Activated naive CD8-positive, alpha-beta T cell (primary cell): ENCODE measurements around the gene MAP2K5.

Source experiments
- H3K27ac Mint-ChIP-seq: one replicate; pipeline ENCODE4 v1.8.0; 2021; ENCODE audit warnings: mixed read lengths
- H3K27me3 Mint-ChIP-seq: one replicate; pipeline ENCODE4 v1.8.0; 2021; ENCODE audit warnings: mixed read lengths
- H3K36me3 Mint-ChIP-seq: one replicate; pipeline ENCODE4 v1.8.0; 2021; ENCODE audit warnings: mixed read lengths
- H3K4me1 Mint-ChIP-seq: one replicate; pipeline ENCODE4 v1.8.0; 2021; ENCODE audit warnings: low read depth, mixed read lengths
- H3K4me3 Mint-ChIP-seq: one replicate; pipeline ENCODE4 v1.8.0; 2021; ENCODE audit warnings: mild to moderate bottlenecking, mixed read lengths
- H3K9me3 Mint-ChIP-seq: one replicate; pipeline ENCODE4 v1.8.0; 2021; ENCODE audit warnings: low read depth, mixed read lengths

Gene MAP2K5

DNA sequence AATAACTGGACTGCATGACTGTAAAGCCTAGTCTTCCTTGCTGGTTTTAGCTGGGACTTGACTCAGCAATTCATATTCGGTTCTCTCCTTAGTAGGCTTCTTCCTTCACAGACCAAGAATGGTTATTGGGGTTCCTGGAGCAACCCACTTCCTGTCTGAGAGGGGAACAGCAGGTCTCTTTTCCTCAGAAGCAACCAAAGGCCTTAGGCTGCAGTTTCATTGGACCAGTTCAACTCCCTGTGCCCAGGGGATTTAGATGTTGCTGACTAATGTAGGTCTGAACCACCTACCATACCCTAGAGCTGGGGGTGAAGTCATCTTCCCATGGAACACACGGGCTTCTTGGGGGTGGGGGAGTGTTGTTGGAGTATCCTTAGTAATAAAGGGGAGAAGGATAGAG lies 198.8 kb downstream of the MAP2K5 start:
- Mint-ChIP-seq H3K4me1 (peaks cover 51% of the 10 kb centered on the region), H3K27ac (no peak overlapping the region), H3K9me3 (no peaks in the 10 kb centered on the region), H3K4me3 (no peak overlapping the region), H3K36me3 (peaks cover 11% of the 10 kb centered on the region), H3K27me3 (no peaks in the 10 kb centered on the region)

DNA sequence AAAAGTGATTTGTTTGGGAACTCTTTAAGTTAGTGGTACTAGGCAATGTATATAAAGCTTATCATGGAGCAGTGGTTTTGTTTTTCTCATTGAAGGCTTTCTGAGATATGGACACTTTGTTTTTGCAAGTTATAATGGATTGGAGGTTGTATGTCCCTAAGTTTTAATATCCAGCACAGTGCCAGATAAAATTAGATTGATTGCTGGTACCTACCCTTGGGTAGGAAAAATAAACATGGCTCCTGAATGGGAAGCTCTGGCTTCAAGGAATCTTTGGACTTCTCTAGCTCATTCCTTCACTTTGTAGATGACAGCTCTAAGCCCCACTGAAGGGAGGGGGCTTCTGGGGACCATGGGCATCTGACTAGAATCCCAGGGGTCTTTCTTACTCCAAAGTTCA lies 201.1 kb downstream of the MAP2K5 start:
- Mint-ChIP-seq H3K27me3 (no peaks in the 10 kb centered on the region), H3K36me3 (peaks cover 5% of the 10 kb centered on the region), H3K27ac (peak overlapping the region; percentile 78), H3K4me3 (no peak overlapping the region), H3K9me3 (no peaks in the 10 kb centered on the region), H3K4me1 (peaks cover 59% of the 10 kb centered on the region)

DNA sequence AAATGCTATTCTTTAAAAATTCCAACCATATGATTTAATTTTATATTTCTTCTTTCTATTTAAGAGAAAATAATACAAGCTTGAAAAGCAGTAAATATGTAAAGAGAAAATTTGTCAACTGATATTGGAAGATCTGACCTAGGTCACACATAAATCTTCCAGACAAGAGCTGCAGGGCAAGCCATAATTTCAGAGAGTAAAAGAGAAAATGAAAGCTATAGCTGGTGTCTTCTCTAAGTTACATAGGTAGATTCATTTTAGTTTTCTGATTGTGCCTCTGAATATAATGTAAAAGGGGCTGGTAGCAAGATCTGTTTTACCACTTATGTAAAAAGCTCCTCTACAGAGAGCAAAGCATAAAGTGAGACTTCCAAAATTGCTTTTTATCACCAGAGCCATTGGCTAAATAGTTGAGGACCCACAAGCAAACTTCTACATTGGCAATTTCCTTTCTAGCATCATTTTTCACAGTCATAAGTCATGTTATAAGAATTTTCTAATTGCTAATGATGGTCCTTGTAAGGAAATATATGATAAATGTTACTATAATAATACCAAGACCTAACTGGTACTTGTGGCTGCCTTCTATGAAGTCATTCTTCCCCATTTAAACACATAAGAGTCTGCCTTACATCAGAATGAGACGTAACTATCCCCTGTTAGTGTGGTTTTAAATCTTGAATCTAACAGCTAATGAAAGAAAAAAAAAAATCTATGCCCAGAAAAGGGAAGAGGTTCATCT lies 202.0 kb downstream of the MAP2K5 start:
- Mint-ChIP-seq H3K27ac (peak overlapping the region; percentile 67), H3K36me3 (peaks cover 2% of the 10 kb centered on the region), H3K9me3 (no peaks in the 10 kb centered on the region), H3K4me3 (peak overlapping the region; percentile 36), H3K4me1 (peaks cover 59% of the 10 kb centered on the region), H3K27me3 (no peaks in the 10 kb centered on the region)

DNA sequence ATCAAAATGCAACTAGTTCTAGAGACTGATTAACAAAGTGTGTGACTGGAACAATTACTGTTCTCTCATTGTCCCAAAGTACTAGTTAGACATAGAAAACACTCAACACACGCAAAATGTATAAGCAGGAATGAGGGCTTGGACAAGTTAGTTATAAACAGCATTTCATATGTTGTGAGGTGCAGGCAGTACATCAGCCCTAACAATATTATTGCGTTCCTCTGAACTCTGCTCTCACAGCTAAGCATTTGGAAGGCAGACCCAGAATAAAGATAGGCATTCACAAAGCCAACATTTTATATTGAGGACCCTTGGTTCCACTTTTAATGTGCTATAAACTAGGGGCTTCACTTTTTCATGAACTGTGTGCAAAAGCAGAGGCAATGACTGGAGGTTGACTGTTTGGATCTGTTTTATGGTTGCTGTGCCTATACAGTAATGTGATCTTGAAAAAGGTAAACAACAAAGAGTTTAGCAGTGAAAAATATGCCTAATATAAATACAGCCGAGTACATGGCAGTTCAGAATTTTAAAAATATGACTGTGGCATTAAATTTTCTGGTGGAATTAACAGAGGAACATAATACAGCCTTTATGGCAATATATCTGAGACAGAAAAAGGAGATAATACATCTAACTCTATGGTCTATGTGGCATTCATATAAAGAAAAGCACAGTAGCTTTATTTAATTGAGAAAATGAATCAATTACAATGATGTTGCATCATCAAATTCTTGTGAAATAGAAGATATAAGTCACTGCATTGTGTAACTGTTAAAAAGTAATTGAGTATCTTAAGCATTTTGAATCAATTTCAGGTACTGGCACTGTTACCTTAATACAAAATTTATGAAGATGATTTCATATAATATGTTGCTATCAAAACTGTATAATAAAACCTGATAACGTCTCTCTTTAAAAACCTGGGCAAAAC lies 202.8 kb downstream of the MAP2K5 start:
- Mint-ChIP-seq H3K4me1 (peaks cover 60% of the 10 kb centered on the region), H3K4me3 (peak overlapping the region; percentile 38), H3K27me3 (no peaks in the 10 kb centered on the region), H3K27ac (peak overlapping the region; percentile 67), H3K36me3 (peaks cover 2% of the 10 kb centered on the region), H3K9me3 (no peaks in the 10 kb centered on the region)

DNA sequence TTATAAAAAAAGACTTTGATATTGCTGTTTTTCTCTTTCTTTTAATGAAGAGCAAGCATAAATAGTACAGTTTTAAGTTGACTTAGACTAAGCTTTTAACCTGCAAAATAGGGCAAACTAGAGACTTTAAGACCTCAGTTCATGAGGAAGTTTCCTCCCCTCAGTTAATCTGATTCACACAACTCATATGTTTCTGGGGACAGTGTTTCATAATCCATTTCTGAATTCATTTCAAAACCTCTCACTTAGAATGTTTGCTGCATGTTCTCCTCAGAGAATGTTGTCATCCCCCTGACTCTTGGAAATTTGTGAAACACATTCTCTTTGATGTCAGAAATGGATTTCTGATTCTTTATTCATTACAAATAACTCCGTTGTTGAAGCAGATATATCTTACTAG lies 203.5 kb downstream of the MAP2K5 start:
- Mint-ChIP-seq H3K4me3 (peak overlapping the region; percentile 36), H3K9me3 (no peaks in the 10 kb centered on the region), H3K27ac (peak overlapping the region; percentile 67), H3K27me3 (no peaks in the 10 kb centered on the region), H3K4me1 (peaks cover 63% of the 10 kb centered on the region), H3K36me3 (peaks cover 2% of the 10 kb centered on the region)

DNA sequence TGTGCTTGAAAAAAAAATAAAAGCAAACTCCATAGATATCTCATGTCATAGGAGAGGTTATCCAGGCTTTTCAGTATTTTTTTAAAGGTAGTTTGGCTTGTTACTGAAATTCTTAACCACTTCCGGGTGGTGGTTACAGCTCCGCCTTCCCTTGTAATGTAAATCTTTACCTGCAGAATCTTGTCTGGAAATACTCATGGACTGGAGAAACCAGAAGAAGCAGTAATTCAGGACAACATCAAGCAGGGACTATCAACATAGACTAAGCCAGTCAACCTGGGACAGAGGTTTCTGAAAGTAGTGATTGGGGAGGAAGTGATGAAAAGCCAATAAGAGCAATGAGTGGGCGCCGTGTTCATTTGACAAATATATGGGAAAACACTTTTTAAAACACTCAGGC lies 203.9 kb downstream of the MAP2K5 start:
- peaks cover 1% of the 10 kb centered on the region for H3K36me3 Mint-ChIP-seq
- peak overlapping the region; percentile 36 for H3K4me3 Mint-ChIP-seq
- peaks cover 62% of the 10 kb centered on the region for H3K4me1 Mint-ChIP-seq
- no peaks in the 10 kb centered on the region for H3K27me3 Mint-ChIP-seq
- no peaks in the 10 kb centered on the region for H3K9me3 Mint-ChIP-seq
- H3K27ac Mint-ChIP-seq, result peak overlapping the region; percentile 67

DNA sequence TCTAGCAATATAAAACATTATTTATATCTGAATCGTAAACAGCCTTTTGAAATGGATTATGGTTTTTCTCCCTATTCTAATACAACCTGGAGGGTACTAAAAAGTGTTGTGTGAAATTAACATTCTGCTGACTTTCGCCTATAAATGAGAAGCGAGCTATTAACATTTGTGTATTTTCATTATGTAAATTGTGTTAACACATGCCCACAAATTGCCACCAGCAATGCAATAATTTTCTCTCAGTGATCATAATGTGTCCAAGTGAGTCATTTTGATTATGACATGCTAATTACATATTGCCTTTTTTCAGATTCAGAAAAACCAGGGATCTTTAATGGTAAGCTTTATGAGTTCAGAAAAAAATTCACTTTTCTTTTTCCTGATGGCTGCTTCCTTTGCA lies 205.4 kb downstream of the MAP2K5 start:
- Mint-ChIP-seq H3K27ac (no peak overlapping the region), H3K9me3 (no peaks in the 10 kb centered on the region), H3K36me3 (no peaks in the 10 kb centered on the region), H3K4me1 (peaks cover 55% of the 10 kb centered on the region), H3K4me3 (no peak overlapping the region), H3K27me3 (no peaks in the 10 kb centered on the region)

DNA sequence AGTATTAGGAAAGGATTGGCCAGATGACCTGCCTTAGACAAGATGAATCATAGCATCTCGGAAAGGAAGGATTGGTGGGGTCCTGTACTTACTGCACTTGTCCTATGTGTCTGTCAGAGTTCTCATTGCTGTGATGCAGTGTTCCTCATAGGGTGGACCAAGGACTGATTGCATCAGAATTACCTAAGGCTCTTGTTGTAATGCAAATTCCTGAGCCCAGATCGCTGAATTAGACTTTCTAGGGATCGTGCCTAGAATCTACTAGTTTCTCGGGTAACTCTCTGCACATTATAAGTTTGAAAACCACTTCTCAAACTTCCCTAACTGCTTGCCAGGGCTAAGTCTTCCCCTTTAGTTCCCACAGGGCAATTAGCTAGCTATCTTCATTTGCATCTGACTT lies 207.9 kb downstream of the MAP2K5 start:
- Mint-ChIP-seq H3K9me3 (no peaks in the 10 kb centered on the region), H3K27ac (no peak overlapping the region)

DNA sequence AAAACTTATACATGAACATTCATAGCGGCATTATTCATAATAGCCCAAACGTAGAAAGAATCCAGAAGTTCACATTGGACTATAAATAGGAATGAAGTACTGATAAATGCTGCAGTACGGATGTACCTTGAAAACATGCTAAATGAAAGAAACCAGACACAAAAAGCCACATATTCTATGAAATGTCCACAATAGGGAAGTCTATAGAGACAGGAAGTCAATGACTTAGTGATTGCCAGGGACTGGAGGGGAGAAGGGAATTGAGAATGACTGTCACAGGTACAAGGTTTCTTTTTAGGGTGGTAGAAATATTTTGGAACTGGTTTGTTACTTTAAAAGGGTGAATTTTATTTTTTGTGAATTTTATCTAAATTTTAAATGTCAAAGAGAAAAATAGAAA lies 211.4 kb downstream of the MAP2K5 start:
- no peak overlapping the region for H3K27ac Mint-ChIP-seq
- peaks cover 61% of the 10 kb centered on the region for H3K4me1 Mint-ChIP-seq
- no peak overlapping the region for H3K4me3 Mint-ChIP-seq
- H3K9me3 Mint-ChIP-seq, result no peaks in the 10 kb centered on the region
- H3K36me3 Mint-ChIP-seq, result peaks cover 3% of the 10 kb centered on the region
- H3K27me3 Mint-ChIP-seq, result no peaks in the 10 kb centered on the region

More for the DNA sequence above, 207.9 kb downstream of the MAP2K5 start:
- Mint-ChIP-seq H3K36me3 (peaks cover 3% of the 10 kb centered on the region), H3K27me3 (no peaks in the 10 kb centered on the region), H3K4me1 (peaks cover 46% of the 10 kb centered on the region), H3K4me3 (no peak overlapping the region)

DNA sequence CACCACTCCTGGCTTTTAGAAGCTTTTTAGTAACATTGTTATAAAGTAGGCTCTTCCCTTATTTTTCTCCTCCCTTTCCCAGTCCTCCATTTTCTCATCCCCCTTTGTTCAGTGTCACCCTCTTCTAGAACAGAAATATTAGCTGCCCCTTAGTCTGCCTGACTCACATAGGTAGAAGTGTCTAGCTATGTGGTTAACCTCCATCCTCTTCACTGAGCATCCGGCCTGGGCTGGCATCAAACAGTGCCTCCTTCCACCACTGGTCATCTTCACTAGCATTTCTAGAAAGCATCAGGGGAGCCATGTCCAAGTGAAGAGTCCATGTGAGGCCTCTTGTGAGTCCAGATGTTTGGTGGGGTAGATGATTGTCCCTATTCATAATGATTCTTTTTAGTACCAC lies 212.8 kb downstream of the MAP2K5 start:
- Mint-ChIP-seq H3K27ac (peak overlapping the region; percentile 59), H3K4me3 (no peak overlapping the region), H3K27me3 (no peaks in the 10 kb centered on the region), H3K36me3 (peaks cover 3% of the 10 kb centered on the region), H3K4me1 (peaks cover 70% of the 10 kb centered on the region), H3K9me3 (no peaks in the 10 kb centered on the region)

DNA sequence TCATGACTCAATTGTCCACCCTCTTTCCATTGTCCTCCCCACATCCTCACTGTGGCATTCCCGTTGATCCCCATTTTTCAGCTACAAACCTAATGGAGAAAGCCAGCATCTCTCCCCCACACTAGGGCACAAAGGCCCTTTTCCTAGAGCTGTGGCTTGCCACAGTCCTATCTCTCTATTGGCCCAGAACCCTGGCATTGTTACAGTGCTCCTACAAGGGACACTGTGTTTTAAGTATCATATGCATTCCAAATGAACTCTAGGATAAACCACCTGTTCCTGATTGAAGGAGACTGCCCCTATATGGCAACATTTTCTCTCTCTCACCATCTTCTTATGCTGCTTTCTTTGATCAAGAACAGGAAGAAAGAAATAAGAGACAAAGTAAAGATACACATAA lies 213.4 kb downstream of the MAP2K5 start:
- Mint-ChIP-seq H3K27me3 (no peaks in the 10 kb centered on the region), H3K4me3 (no peak overlapping the region), H3K36me3 (peaks cover 3% of the 10 kb centered on the region), H3K9me3 (no peaks in the 10 kb centered on the region), H3K4me1 (peaks cover 69% of the 10 kb centered on the region), H3K27ac (peak overlapping the region; percentile 59)

DNA sequence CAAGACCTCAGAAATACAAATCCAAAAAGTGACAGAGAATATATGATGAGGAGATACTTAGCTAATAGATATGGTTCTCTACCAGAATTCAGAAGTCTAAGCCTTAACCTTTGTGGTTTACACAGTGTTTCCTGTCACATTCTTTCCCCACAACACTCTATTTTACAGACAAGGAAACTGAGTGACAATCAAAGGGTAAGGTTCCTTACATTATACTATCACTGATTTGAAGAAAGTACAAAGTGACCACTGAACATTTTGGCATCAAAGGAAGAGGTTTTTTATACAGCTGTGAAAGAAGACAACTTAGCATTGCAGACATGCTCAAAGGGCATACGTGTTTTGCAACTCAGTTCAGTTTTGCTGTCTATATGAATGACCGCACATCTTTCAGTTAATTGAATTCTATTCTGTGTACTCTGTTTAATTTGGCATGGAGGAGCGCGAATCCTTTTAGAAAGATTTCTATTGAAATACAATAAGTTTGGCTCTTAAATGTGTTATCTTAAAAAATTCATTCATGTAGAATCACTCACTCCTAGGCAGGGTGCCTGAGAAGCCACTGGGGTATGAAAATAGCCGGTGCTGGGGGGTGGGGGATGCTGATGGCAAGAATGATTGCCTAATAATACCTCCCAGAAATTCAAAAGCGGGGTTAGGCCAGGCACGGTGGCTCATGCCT lies 216.3 kb downstream of the MAP2K5 start:
- Mint-ChIP-seq H3K27ac (peak overlapping the region; percentile 67), H3K9me3 (no peaks in the 10 kb centered on the region), H3K4me3 (peak overlapping the region; percentile 51), H3K27me3 (no peaks in the 10 kb centered on the region), H3K4me1 (peaks cover 92% of the 10 kb centered on the region), H3K36me3 (peaks cover 2% of the 10 kb centered on the region)

DNA sequence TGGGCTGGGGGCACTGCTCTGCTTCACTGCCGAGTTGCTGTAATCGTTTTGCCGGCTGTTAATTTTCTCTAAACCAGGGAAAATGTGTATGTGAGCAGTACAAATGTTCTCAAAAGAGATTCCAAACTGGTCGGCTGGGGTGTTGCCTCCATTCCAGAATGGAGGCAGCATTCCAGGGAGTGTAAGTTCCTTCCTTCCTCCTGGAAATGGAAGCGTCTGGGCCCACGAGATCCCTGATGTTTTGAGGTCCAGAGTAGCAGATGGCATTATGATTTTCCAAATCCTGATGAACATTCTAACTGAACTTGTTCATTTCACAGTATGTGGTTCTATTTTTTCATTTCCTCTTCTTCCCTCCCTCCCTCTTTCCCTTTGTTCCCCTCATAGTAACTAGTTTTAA lies 218.4 kb downstream of the MAP2K5 start:
- H3K36me3 Mint-ChIP-seq, result peaks cover 2% of the 10 kb centered on the region
- H3K4me3 Mint-ChIP-seq, result no peak overlapping the region
- peak overlapping the region; percentile 81 for H3K27ac Mint-ChIP-seq
- no peaks in the 10 kb centered on the region for H3K27me3 Mint-ChIP-seq
- peaks cover 85% of the 10 kb centered on the region for H3K4me1 Mint-ChIP-seq
- H3K9me3 Mint-ChIP-seq, result no peaks in the 10 kb centered on the region

DNA sequence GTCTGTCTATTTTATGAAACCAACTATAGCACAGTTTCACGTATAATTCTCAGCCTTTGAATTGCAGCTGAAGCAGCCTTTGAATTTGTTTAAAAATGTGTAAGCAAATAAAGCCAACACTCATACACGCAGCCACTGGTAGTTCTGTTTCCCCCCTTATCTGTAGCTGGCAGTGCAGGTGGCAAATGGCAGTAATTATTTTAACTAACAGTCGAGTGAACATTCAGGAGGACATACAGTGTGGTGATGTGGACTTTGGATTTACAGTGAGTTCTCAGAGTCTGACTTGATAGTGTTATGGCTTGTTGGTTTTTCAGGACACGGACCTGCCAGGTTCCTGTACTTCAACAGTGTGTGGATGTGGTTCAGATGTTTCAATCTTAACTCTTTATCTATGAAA lies 218.8 kb downstream of the MAP2K5 start:
- Mint-ChIP-seq H3K36me3 (peaks cover 2% of the 10 kb centered on the region), H3K27me3 (no peaks in the 10 kb centered on the region), H3K4me3 (no peak overlapping the region), H3K4me1 (peaks cover 81% of the 10 kb centered on the region), H3K27ac (peak overlapping the region; percentile 81), H3K9me3 (no peaks in the 10 kb centered on the region)
